IMR-90 (cell line): ENCODE results near the gene KIAA1328. TPM values are rescaled to one million over a fixed set of nuclear protein-coding genes. Genes with fewer than 3 reads are reported as not detected.

ENCODE experiments used
- ATAC-seq: fragments of 200-7000 bp; cut with Tn5 transposase; 2 replicates; pipeline ENCODE4 v1.9.1; 2020; ENCODE audit warnings: low read depth, mild to moderate bottlenecking, moderate library complexity
- BruUV-seq: library from RNA; stranded (reverse); fragments of 400-500 nt; replicated peaks from 2 replicates; lab custom pipeline; 2021; lab: Mats Ljungman, UMichigan
- CTCF ChIA-PET: fragments of 300-600 bp; formaldehyde crosslinking; extraction: SDS; loops from one replicate; lab custom pipeline; 2021; ENCODE audit warnings: antibody characterized with exemption; lab: Yijun Ruan, JAX
- POLR2A ChIA-PET: fragments of 300-600 bp; sonication (Branson Sonifier 250); formaldehyde crosslinking; loops from one replicate; lab custom pipeline; 2022; ENCODE audit warnings: antibody characterized with exemption; ENCODE audit not compliant: unreplicated experiment; lab: Charles Lee
- DNase-seq: peaks from one replicate; pipeline ENCODE4 v3.0.0; 2013
- H2AFZ ChIP-seq: replicated peaks from 2 replicates; pipeline ENCODE3; 2013; ENCODE audit warnings: low read length, mild to moderate bottlenecking; ENCODE audit not compliant: poor library complexity
- H2AK5ac ChIP-seq: 2 replicates; pipeline ENCODE4 v1.6.1; 2013; ENCODE audit warnings: low read depth, low read length, inconsistent platforms
- H2AK9ac ChIP-seq: replicated peaks from 2 replicates; pipeline ENCODE3; 2013; ENCODE audit warnings: mild to moderate bottlenecking, low read depth, low read length, moderate library complexity; ENCODE audit not compliant: poor library complexity
- H2BK120ac ChIP-seq: 2 replicates; pipeline ENCODE4 v1.6.1; 2013; ENCODE audit warnings: low read depth, low read length, inconsistent platforms
- H2BK15ac ChIP-seq: 3 replicates; pipeline ENCODE4 v1.6.1; 2013; ENCODE audit warnings: low read depth, low read length, inconsistent platforms
- H2BK20ac ChIP-seq: 2 replicates; pipeline ENCODE4 v1.6.1; 2013; ENCODE audit warnings: low read depth, mild to moderate bottlenecking, inconsistent platforms, low read length, moderate library complexity
- H2BK5ac ChIP-seq: 2 replicates; pipeline ENCODE4 v1.6.1; 2013; ENCODE audit warnings: mild to moderate bottlenecking, low read depth, low read length, inconsistent platforms; ENCODE audit not compliant: poor library complexity, severe bottlenecking
- H3K14ac ChIP-seq: replicated peaks from 2 replicates; pipeline ENCODE4 v1.6.1; 2013; ENCODE audit warnings: low read depth, low read length, inconsistent platforms
- H3K18ac ChIP-seq: 2 replicates; pipeline ENCODE4 v1.6.1; 2013; ENCODE audit warnings: low read depth, low read length, control low read depth
- H3K23ac ChIP-seq: 2 replicates; pipeline ENCODE4 v1.6.1; 2013; ENCODE audit warnings: low read depth, low read length, inconsistent platforms
- H3K27ac ChIP-seq: 2 replicates; pipeline ENCODE4 v1.5.1; 2013; ENCODE audit warnings: mild to moderate bottlenecking, control low read depth, low read length; ENCODE audit not compliant: insufficient read depth
- H3K27me3 ChIP-seq: 2 replicates; pipeline ENCODE4 v1.6.1; 2013; ENCODE audit warnings: low read length; ENCODE audit not compliant: control insufficient read depth, insufficient read depth
- H3K36me3 ChIP-seq: 2 replicates; pipeline ENCODE4 v1.6.1; 2013; ENCODE audit warnings: low read length, mixed read lengths; ENCODE audit not compliant: control insufficient read depth, insufficient read depth
- H3K4ac ChIP-seq: 2 replicates; pipeline ENCODE4 v1.6.1; 2013; ENCODE audit warnings: low read depth, low read length, inconsistent platforms
- H3K4me1 ChIP-seq: 2 replicates; pipeline ENCODE4 v1.6.1; 2013; ENCODE audit warnings: low read length, mixed read lengths; ENCODE audit not compliant: control insufficient read depth, insufficient read depth
- H3K4me2 ChIP-seq: 2 replicates; pipeline ENCODE4 v1.6.1; 2013; ENCODE audit warnings: low read depth, mild to moderate bottlenecking, control low read depth, low read length, moderate library complexity
- H3K4me3 ChIP-seq: 2 replicates; pipeline ENCODE4 v1.5.1; 2013; ENCODE audit warnings: low read depth, mild to moderate bottlenecking, control low read depth, low read length, moderate library complexity; ENCODE audit not compliant: insufficient read depth
- H3K56ac ChIP-seq: 2 replicates; pipeline ENCODE4 v1.6.1; 2013; ENCODE audit warnings: low read length, inconsistent platforms; ENCODE audit not compliant: insufficient read depth; ENCODE audit errors: extremely low read depth
- H3K79me1 ChIP-seq, 2 experiments: 2 replicates each; pipeline ENCODE4 v1.6.1; 2013; ENCODE audit warnings: low read length in 2 of 2, inconsistent platforms in 1 of 2, low read depth in 1 of 2
- H3K9ac ChIP-seq: 2 replicates; pipeline ENCODE4 v1.6.1; 2013; ENCODE audit warnings: low read depth, low read length, control low read depth
- H3K9me1 ChIP-seq: 2 replicates; pipeline ENCODE4 v1.6.1; 2013; ENCODE audit warnings: low read length, inconsistent platforms; ENCODE audit not compliant: insufficient read depth
- H3K9me3 ChIP-seq: 2 replicates; pipeline ENCODE4 v1.6.1; 2013; ENCODE audit warnings: low read length; ENCODE audit not compliant: control insufficient read depth, insufficient read depth
- H4K20me1 ChIP-seq: 2 replicates; pipeline ENCODE4 v1.6.1; 2013; ENCODE audit warnings: low read length, inconsistent platforms; ENCODE audit not compliant: insufficient read depth
- H4K5ac ChIP-seq: 2 replicates; pipeline ENCODE4 v1.6.1; 2013; ENCODE audit warnings: mild to moderate bottlenecking, low read depth, low read length, control low read depth
- H4K8ac ChIP-seq, 2 experiments: 2 replicates each; pipeline ENCODE4 v1.6.1; 2013; ENCODE audit warnings: low read depth in 2 of 2, low read length in 2 of 2, control low read depth in 1 of 2, inconsistent platforms in 1 of 2
- H4K91ac ChIP-seq: 2 replicates; pipeline ENCODE4 v1.6.1; 2013; ENCODE audit warnings: low read depth, low read length, inconsistent platforms; ENCODE audit not compliant: insufficient read depth
- FOS ChIP-seq: fragments of 150-350 bp; IDR thresholded peaks from 2 replicates; pipeline ENCODE4 v1.6.1; 2016; ENCODE audit warnings: low read depth, low read length
- MAFK ChIP-seq: IDR thresholded peaks from 2 replicates; pipeline ENCODE4 v1.6.1; 2012; ENCODE audit warnings: low read depth, low read length, improper control_type of control experiment
- POLR2A ChIP-seq: IDR thresholded peaks from 2 replicates; pipeline ENCODE4 v1.6.1; 2012; ENCODE audit warnings: mild to moderate bottlenecking, low read depth, low read length
- WGBS, 2 experiments: methylation state at CpG; one replicate each; pipeline versions ENCODE4 v1.1.5 to v1.1.7; 2013; ENCODE audit warnings: missing lambda C conversion rate in 2 of 2; ENCODE audit not compliant: insufficient read length in 1 of 2; ENCODE audit errors: extremely low coverage in 2 of 2; 5-methylcytosine and 5-hydroxymethylcytosine counted together
- dilution Hi-C: fragments of 300-500 bp; cut with HindIII; formaldehyde crosslinking; loops from one replicate; pipeline ENCODE4 v1.14.3; 2018; ENCODE audit warnings: low sequenced_read_pairs; ENCODE audit not compliant: unreplicated experiment
- in situ Hi-C: fragments of 300-500 bp; cut with MboI; formaldehyde crosslinking; loops from 3 replicates; pipeline ENCODE4 v1.14.3; 2019; ENCODE audit warnings: low sequenced_read_pairs, inconsistent platforms, mixed read lengths
- intact Hi-C: fragments of 100-400 bp; cut with micrococcal nuclease; formaldehyde crosslinking; loops from 2 replicates; pipeline ENCODE4 v1.10.0; 2022
- polyA plus RNA-seq, 3 experiments: library from polyadenylated mRNA; depleted of rRNA; stranded (reverse); fragments of >200 nt; gene quantifications; 2 replicates each; pipeline ENCODE4 v1.2.3, GENCODE V29; 2012; ENCODE audit warnings: low replicate concordance in 1 of 3
- total RNA-seq: library from RNA; depleted of rRNA; stranded (reverse); fragments of >200 nt; gene quantifications from 2 replicates; pipeline ENCODE4 v1.2.3, GENCODE V29; 2012

Gene KIAA1328
- total and polyA plus RNA-seq, 2 of the 4 experiments (the other 2 are of a cell fraction), result 2.4 to 7.0 TPM

GRCh38 chr18:37173384-37173783 is 344.5 kb downstream of the KIAA1328 start:
- no peaks in the 10 kb centered on the region for H3K9me3 ChIP-seq
- no peaks in the 10 kb centered on the region for H3K4me1 ChIP-seq
- DNase-seq, result no peak
- no peaks in the 10 kb centered on the region for H4K20me1 ChIP-seq
- no peak overlapping the region for H3K23ac ChIP-seq
- WGBS, 2 experiments, result 100% methylated on average over 1 of the region's 2 CpGs; no CpG with 5 or more reads in 1 of the 2 experiments
- no peaks in the 10 kb centered on the region for H3K36me3 ChIP-seq
- no peak overlapping the region for H4K8ac ChIP-seq
- ATAC-seq, result no peak
- H3K56ac ChIP-seq, result no peak overlapping the region
- POLR2A ChIA-PET, result no interaction called here
- no peak overlapping the region for H2BK120ac ChIP-seq
- H3K9ac ChIP-seq, result no peak overlapping the region
- no peak overlapping the region for H3K4me3 ChIP-seq
- no peaks in the 10 kb centered on the region for H3K9me1 ChIP-seq
- dilution Hi-C loops, result no loop called here
- BruUV-seq, result no TSS peak
- TF ChIP-seq MAFK (no peak), POLR2A (no peak), FOS (no peak)
- H2AK9ac ChIP-seq, result no peak overlapping the region
- H2BK20ac ChIP-seq, result no peak overlapping the region
- no peak overlapping the region for H3K27ac ChIP-seq
- in situ Hi-C loops, result no loop called here
- H2AK5ac ChIP-seq, result no peak overlapping the region
- H2BK5ac ChIP-seq, result no peak overlapping the region
- no peak overlapping the region for H2AFZ ChIP-seq
- no peak overlapping the region for H3K18ac ChIP-seq
- intact Hi-C loops, result no loop called here
- H3K27me3 ChIP-seq, result no peaks in the 10 kb centered on the region
- H3K4me2 ChIP-seq, result no peak overlapping the region
- no peak overlapping the region for H3K14ac ChIP-seq
- no peak overlapping the region for H2BK15ac ChIP-seq
- H4K5ac ChIP-seq, result no peak overlapping the region
- H3K79me1 ChIP-seq, result no peaks in the 10 kb centered on the region
- no peak overlapping the region for H4K91ac ChIP-seq
- H3K4ac ChIP-seq, result no peak overlapping the region
- CTCF ChIA-PET, result no interaction called here
